Loucy (cell line): ENCODE measurements around the gene TMEM271.

Source experiments
- CTCF ChIP-seq: fragments of 200-600 bp; sonication (generic); conservative IDR thresholded peaks from 2 replicates; pipeline ENCODE4 v1.5.1; 2014; ENCODE audit warnings: mild to moderate bottlenecking, antibody characterized with exemption, low read length
- EZH2phosphoT487 ChIP-seq: fragments of 200-600 bp; IDR thresholded peaks from 2 replicates; pipeline ENCODE4 v1.6.1; 2018; ENCODE audit warnings: antibody characterized with exemption, mild to moderate bottlenecking, moderate library complexity, borderline replicate concordance

GRCh38 chr4:537436-538264 lies 38.4 kb downstream of the TMEM271 start:
- TF ChIP-seq CTCF (no peak), EZH2phosphoT487 (no peak)
